Urinary bladder (tissue), 4 donors: ENCODE results near the gene UGT1A4. TPM values are rescaled to one million over a fixed set of nuclear protein-coding genes. Genes with fewer than 3 reads are reported as not detected.

Experiments used
- DNase-seq: peaks from one replicate; pipeline ENCODE4 v3.0.0-alpha.2; 2015; ENCODE audit errors: extremely low spot score
- H3K27ac ChIP-seq: one replicate; pipeline ENCODE4 v1.5.1; 2013; ENCODE audit warnings: low read depth, mild to moderate bottlenecking, moderate library complexity
- H3K36me3 ChIP-seq: one replicate; pipeline ENCODE4 v1.6.1; 2013; ENCODE audit warnings: mild to moderate bottlenecking, moderate library complexity; ENCODE audit not compliant: insufficient read depth
- H3K4me1 ChIP-seq: one replicate; pipeline ENCODE4 v1.6.1; 2013; ENCODE audit warnings: mild to moderate bottlenecking, moderate library complexity; ENCODE audit not compliant: insufficient read depth
- H3K4me3 ChIP-seq: one replicate; pipeline ENCODE4 v1.5.1; 2013; ENCODE audit warnings: low read depth, low read length
- WGBS: extraction: QIAGEN DNeasy Blood & Tissue Kit; methylation state at CpG from one replicate; pipeline ENCODE4 v1.1.7; 2013; 5-methylcytosine and 5-hydroxymethylcytosine counted together
- polyA plus RNA-seq: library from polyadenylated mRNA; stranded (reverse); fragments of 200-250 nt; gene quantifications from one replicate; pipeline ENCODE4 v1.2.3, GENCODE V29; 2013
- total RNA-seq: library from RNA; depleted of rRNA; stranded (reverse); fragments of >200 nt; gene quantifications from one replicate; pipeline ENCODE4 v1.2.3, GENCODE V29; 2014
- donor health status: healthy with polysubstance abuse.
- donor health status: healthy.

UGT1A4 gene
- total and polyA plus RNA-seq, 2 donors = 1.1 to 1.2 TPM

GRCh38 chr2:233810385-233810784 lies 91.8 kb downstream of the UGT1A4 start:
- H3K36me3 ChIP-seq = no peaks in the 10 kb centered on the region
- 89% methylated on average over 6 of the region's 6 CpGs for WGBS
- H3K4me1 ChIP-seq = no peaks in the 10 kb centered on the region
- H3K27ac ChIP-seq = no peak overlapping the region
- DNase-seq = no peak
- H3K4me3 ChIP-seq = no peak overlapping the region

GRCh38 chr2:233811087-233811486 lies 92.6 kb downstream of the UGT1A4 start:
- H3K27ac ChIP-seq = no peak overlapping the region
- DNase-seq = no peak
- H3K36me3 ChIP-seq = no peaks in the 10 kb centered on the region
- no peaks in the 10 kb centered on the region for H3K4me1 ChIP-seq
- 67% methylated on average over 4 of the region's 4 CpGs for WGBS
- H3K4me3 ChIP-seq = no peak overlapping the region

GRCh38 chr2:233811732-233812131 lies 93.2 kb downstream of the UGT1A4 start:
- no peak overlapping the region for H3K4me3 ChIP-seq
- H3K4me1 ChIP-seq = no peaks in the 10 kb centered on the region
- WGBS = 86% methylated on average over 8 of the region's 8 CpGs
- no peak for DNase-seq
- H3K27ac ChIP-seq = no peak overlapping the region
- H3K36me3 ChIP-seq = no peaks in the 10 kb centered on the region

GRCh38 chr2:233813236-233814055 lies 94.9 kb downstream of the UGT1A4 start:
- no peaks in the 10 kb centered on the region for H3K36me3 ChIP-seq
- no peak for DNase-seq
- WGBS = 67% methylated on average over 3 of the region's 3 CpGs

GRCh38 chr2:233814056-233814835 lies 95.7 kb downstream of the UGT1A4 start:
- DNase-seq = no peak
- H3K4me1 ChIP-seq = no peaks in the 10 kb centered on the region
- H3K27ac ChIP-seq = no peak overlapping the region
- no peaks in the 10 kb centered on the region for H3K36me3 ChIP-seq
- WGBS = 64% methylated on average over 2 of the region's 2 CpGs
- no peak overlapping the region for H3K4me3 ChIP-seq

More at GRCh38 chr2:233813236-233814055, 94.9 kb downstream of the UGT1A4 start:
- Histone ChIP-seq H3K27ac (no peak overlapping the region), H3K4me3 (no peak overlapping the region), H3K4me1 (no peaks in the 10 kb centered on the region)

- no peak overlapping the region for H3K27ac ChIP-seq
- H3K36me3 ChIP-seq = no peaks in the 10 kb centered on the region
- H3K4me3 ChIP-seq = no peak overlapping the region
- WGBS = 78% methylated on average over 6 of the region's 6 CpGs
- H3K4me1 ChIP-seq = no peaks in the 10 kb centered on the region
- DNase-seq = no peak
Measured at GRCh38 chr2:233815861-233816260, 97.3 kb downstream of the UGT1A4 start.

- no peaks in the 10 kb centered on the region for H3K4me1 ChIP-seq
- no peak overlapping the region for H3K27ac ChIP-seq
- DNase-seq = no peak
- 48% methylated on average over 2 of the region's 2 CpGs for WGBS
- H3K36me3 ChIP-seq = no peaks in the 10 kb centered on the region
- no peak overlapping the region for H3K4me3 ChIP-seq
Measured at GRCh38 chr2:233816334-233816733, 97.8 kb downstream of the UGT1A4 start.

DNA sequence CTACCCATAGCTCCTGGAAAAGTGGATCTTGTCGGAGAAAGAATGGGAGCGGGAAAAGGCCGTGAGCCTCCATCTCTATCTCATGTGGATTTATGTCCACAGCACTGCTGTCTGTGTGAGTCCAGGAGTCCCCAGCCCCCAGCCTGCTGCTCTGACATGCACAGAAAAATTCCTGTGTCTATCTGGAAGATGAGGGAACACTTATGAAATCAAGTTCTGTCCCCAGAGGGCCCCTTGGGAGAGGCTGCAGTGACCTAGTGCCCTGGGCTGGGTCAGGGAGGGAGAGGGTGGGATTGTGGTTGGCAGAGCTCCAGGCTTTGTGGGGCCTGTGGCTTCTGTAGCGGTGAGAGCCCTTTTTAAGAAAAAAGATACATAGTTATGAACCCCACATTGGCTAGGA lies 98.2 kb downstream of the UGT1A4 start:
- no peak for DNase-seq
- no peak overlapping the region for H3K4me3 ChIP-seq
- H3K4me1 ChIP-seq = no peaks in the 10 kb centered on the region
- WGBS = 76% methylated on average over 4 of the region's 4 CpGs
- H3K27ac ChIP-seq = no peak overlapping the region
- no peaks in the 10 kb centered on the region for H3K36me3 ChIP-seq

DNA sequence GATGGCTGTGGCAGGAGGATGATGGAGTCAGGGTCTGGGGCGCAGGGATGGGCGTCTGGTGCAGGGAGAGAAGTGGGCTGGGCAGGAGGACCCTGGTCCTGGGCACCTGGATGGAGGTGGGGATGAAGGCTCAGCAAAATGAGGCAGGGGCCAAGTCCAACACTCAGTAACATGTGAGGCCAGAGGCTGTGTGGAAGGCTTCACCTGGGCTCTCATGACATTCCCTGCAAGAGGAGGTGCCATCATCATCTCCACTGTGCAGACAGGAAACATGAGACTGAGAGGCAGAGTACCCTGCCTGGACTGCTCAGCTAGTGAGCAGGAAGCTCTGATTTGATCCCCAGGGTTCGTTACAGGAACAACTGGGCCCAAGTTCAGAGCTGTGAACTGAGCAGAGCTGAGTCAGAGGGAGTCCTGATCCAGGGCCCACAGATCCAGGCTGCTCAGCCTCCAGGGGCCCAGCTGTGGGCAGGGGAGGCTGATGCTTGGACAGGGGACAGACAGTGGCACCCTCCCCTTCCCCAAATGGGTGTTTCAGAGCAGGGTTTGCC lies 98.9 kb downstream of the UGT1A4 start:
- Histone ChIP-seq H3K36me3 (no peaks in the 10 kb centered on the region), H3K4me3 (no peak overlapping the region), H3K27ac (no peak overlapping the region), H3K4me1 (no peaks in the 10 kb centered on the region)
- DNase-seq = no peak
- WGBS = 72% methylated on average over 3 of the region's 3 CpGs

DNA sequence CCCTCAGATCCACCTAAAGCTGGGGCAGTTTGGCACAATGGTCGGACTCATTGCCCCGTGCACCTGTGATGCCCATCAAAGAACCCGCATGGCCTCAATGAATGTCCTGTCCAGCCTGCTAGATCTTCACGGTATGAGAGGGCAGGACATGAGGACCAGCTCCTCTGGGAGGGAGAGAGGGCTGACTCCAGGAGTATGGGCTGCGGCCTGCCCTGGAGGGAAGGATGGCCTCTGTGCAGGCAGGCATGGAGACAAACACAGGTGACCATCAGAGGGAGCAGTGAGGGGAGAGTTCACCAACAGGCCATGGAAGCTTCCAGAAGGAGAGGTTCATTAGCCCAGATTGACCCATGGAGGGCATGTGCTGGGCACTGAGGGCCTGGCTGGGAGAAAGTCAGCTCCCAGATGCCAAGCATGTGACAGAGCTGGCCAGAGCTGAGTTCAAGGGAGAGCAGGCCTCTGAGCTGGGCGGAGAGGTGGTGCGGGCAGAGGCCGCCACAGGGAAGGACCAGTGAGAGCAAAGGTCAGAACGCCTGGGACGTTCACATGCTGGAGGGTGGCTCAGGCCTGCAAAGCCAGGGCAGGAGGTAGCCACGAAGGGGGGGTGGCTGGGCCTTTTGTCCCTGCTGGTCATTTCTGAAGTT lies 99.6 kb downstream of the UGT1A4 start:
- DNase-seq = no peak
- 93% methylated on average over 11 of the region's 11 CpGs for WGBS
- Histone ChIP-seq H3K4me1 (no peaks in the 10 kb centered on the region), H3K36me3 (no peaks in the 10 kb centered on the region), H3K4me3 (no peak overlapping the region), H3K27ac (no peak overlapping the region)

DNA sequence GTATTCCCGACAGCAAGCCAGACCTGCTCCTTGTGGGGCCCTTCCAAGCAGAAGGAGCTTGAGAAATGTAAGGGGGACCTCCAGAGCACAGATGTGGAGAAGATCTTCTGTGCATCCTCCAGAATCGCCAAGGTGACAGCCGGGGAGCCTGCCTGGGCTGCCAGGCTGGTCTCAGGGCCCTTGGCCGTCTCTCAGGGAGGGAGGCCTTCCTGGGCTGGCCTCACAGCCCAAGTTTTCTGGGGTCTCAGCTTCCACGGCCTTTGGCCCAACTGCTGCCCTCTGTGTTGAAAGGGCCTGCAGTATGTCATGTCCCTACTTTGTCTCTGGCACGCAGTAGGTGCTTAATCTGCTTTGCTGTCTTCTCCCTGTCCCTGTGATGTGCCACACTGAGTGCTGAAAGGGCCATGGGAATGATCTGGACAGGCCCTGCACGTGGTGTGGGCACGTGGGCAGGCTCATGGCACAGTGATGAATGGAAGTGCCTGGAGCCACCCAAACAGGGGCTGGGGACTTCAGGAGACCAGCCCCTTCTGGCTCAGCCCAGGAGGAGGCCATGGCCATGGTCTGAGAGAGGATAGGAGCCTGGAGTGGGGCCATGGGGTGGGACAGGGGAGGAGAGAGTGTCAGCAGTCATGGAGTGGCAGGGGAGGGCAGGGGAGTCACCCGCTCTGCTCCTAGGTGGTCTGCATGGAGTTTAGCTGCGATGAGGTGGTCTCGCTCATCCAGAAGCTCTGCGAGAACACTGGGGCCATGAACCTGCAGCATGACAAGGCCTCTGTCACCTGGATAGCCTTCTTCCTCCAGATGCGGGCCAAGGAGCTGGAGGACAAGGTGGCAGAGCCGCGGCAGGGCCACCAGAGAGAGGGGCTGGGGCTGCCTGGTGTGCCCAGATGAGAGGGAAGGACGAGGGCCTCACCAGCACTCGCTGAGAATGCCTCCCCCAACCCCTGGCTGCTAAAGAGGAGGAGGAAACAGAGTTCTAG lies 100.4 kb downstream of the UGT1A4 start:
- no peak for DNase-seq
- WGBS = 85% methylated on average over 17 of the region's 17 CpGs

DNA sequence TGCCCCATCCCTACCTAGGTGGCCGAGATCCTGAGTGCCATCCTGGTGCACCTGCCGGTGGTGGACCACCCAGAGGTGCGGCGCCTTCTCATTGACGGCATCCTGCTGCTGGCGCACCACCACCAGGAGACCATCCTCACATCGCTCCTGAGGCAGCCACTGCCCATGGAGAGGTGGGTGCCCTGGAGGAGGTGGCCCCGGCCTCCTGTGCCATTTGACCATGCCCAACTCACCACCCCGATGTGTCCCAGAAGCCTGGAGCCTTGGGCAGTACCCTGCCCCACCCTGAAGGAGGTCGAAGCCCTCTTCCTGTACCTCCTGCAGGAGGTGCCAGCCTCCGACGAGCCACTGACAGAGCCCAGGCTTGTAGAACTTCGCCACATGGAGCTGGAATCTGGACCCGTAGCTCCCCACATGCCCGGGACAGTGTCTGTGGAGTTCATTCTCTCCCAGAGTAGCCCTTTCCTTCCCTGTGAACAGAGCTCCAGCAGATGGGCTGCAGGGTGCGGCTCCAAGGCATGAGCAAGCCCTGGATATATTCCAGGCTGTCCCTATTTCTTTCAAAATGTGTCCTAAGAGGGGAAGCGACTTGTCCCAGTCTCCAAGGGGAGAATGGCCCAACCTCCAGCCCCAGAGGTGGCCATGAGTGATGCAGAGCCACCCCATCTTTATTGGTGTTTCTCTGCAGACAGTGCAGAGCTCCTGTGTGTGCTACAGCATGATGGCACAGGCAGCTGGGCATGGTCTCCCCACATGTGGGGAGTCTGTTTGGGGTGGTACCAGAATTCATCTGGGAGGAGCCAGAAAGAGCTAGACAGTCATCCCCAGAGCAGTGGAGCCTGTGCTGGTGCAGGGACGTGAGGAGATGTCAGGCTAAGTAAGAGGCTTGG lies 101.6 kb downstream of the UGT1A4 start:
- no peak for DNase-seq
- Histone ChIP-seq H3K36me3 (no peaks in the 10 kb centered on the region), H3K27ac (no peak overlapping the region), H3K4me1 (no peaks in the 10 kb centered on the region), H3K4me3 (no peak overlapping the region)
- WGBS = 82% methylated on average over 18 of the region's 18 CpGs

More for the DNA sequence above, 100.4 kb downstream of the UGT1A4 start:
- no peak overlapping the region for H3K4me3 ChIP-seq
- no peak overlapping the region for H3K27ac ChIP-seq
- no peaks in the 10 kb centered on the region for H3K36me3 ChIP-seq
- H3K4me1 ChIP-seq = no peaks in the 10 kb centered on the region
